ENCODE results near the gene CHAC1.
"Not testable (repeated sequence)": the region's sequence is repeated elsewhere in the genome, so short reads cannot be mapped to it uniquely, and the experiment has no call there.

Gene CHAC1

DNA sequence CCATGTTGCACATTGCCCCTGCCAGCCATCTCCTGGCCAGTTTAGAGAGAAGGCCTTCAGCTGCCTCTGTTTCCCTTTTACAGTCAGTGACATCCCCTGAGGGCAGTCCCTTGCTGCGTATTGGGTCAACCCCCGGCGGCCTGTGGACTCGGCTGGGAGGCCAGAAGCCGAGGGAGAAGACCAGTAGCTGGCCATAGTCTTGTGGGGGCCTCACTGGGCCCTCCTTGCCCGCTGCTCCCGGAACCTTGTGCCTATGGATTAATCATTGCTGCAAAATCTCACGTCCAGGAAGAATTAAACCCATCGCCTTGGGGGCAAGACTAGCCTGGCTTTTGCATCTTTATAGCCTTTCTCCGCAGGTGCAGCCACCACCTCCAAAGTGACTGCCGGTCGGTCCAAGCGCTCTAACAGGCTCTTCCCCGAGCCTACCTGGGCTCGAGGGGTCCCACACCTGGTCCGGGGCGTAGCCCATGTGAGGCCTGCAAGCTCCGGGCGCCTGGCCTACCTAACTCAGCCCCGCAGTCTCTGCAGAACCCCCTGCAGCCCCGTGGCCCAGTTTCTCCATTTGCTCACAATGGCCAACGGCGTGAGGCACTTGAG lies 870 bp upstream of the CHAC1 start:
- TF ChIP-seq, protein P1, sequence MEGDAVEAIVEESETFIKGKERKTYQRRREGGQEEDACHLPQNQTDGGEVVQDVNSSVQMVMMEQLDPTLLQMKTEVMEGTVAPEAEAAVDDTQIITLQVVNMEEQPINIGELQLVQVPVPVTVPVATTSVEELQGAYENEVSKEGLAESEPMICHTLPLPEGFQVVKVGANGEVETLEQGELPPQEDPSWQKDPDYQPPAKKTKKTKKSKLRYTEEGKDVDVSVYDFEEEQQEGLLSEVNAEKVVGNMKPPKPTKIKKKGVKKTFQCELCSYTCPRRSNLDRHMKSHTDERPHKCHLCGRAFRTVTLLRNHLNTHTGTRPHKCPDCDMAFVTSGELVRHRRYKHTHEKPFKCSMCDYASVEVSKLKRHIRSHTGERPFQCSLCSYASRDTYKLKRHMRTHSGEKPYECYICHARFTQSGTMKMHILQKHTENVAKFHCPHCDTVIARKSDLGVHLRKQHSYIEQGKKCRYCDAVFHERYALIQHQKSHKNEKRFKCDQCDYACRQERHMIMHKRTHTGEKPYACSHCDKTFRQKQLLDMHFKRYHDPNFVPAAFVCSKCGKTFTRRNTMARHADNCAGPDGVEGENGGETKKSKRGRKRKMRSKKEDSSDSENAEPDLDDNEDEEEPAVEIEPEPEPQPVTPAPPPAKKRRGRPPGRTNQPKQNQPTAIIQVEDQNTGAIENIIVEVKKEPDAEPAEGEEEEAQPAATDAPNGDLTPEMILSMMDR (IDR thresholded peaks at IDR 0.05; ENCODE audit: insufficient read depth, low read length, missing control alignments): no peak
- ChIA-PET CTCF (interaction anchor here (1.0 to 6.7 kb wide), 7 partner anchors 11 to 278 kb away, joined by 3 to 115 read pairs (median 4); partner anchors contain the start of genes CHP1, DLL4, EXD1 and VPS18), POLR2A (interaction anchor here (0.7 to 3.7 kb wide), 12 partner anchors 11 to 279 kb away, joined by 3 to 54 read pairs (median 6); partner anchors contain the start of genes CHP1, DLL4, EXD1 and VPS18)
- H3K4me3 ChIP-seq (ENCODE audit: low read depth, low read length): peak overlapping the region; percentile 96
- DNase-seq (ENCODE audit: low read depth, low spot score): no peak

DNA sequence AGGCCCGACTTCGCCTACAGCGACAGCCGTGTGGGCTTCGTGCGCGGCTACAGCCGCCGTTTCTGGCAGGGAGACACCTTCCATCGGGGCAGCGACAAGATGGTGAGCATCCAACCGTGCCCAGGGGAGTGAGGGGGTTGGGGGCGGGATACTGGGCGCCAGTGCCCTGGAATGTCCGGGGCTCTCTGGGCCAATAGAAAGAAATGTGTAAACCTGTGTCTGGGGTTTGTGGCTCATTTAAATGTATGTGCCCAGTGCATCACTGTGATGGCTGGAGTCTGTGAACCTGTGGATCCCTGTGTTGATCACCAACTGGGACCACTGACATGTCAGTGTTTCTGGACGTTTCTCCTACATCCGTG lies 423 bp downstream of the CHAC1 start:
- ChIA-PET CTCF (interaction anchor here (1.0 to 6.7 kb wide), 8 partner anchors 10 to 68 kb away, joined by 3 to 115 read pairs (median 4); partner anchors contain the start of gene VPS18), POLR2A (interaction anchor here (0.8 to 3.7 kb wide), 16 partner anchors 10 to 277 kb away, joined by 3 to 54 read pairs (median 6); partner anchors contain the start of genes CHP1, DLL4, EXD1 and VPS18)
- DNase-seq (ENCODE audit: low read depth, low spot score): no peak
- peak overlapping the region; percentile 96 for H3K4me3 ChIP-seq (ENCODE audit: low read depth, low read length)
- TF ChIP-seq, protein P1 (IDR thresholded peaks at IDR 0.05; ENCODE audit: insufficient read depth, low read length, missing control alignments): no peak

DNA sequence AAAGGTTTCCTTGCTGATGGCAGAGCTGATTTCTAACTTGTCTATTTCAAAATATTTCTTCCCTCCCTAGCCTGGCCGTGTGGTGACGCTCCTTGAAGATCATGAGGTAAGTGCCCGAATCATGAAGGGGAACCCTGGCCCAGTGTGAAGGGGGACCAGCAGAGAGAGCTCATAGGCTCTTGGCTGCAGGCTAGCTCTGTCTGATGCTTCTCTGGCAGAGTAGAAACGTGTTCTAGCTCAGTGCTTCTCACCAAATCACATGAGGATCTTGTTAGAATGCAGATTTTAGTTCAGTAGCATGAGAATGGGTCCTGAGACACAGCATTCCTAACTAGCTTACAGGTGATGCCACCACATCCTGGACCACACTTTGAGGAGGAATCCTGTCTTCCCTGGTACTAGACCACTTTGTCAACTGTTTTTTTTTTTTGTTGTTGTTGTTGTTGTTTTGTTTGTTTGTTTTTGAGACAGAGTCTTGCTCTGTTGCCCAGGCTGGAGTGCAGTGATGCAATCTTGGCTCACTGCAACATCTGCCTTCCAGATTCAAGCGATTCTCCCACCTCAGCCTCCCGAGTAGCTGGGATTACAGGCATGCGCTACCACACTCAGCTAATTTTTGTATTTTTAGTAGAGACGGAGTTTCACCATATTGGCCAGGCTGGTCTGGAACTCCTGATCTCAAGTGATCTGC lies 1.0 kb downstream of the CHAC1 start:
- not testable (repeated sequence) for DNase-seq (ENCODE audit: low read depth, low spot score)
- POLR2A ChIA-PET: interaction anchor here (0.7 to 3.7 kb wide), 6 partner anchors 9 to 88 kb away, joined by 3 to 54 read pairs (median 16); no protein-coding TSS in a partner anchor
- CTCF ChIA-PET: interaction anchor here (1.0 to 6.7 kb wide), 9 partner anchors 9 to 70 kb away, joined by 3 to 115 read pairs (median 4); no protein-coding TSS in a partner anchor
- H3K4me3 ChIP-seq (ENCODE audit: low read depth, low read length): peak overlapping the region; percentile 96

DNA sequence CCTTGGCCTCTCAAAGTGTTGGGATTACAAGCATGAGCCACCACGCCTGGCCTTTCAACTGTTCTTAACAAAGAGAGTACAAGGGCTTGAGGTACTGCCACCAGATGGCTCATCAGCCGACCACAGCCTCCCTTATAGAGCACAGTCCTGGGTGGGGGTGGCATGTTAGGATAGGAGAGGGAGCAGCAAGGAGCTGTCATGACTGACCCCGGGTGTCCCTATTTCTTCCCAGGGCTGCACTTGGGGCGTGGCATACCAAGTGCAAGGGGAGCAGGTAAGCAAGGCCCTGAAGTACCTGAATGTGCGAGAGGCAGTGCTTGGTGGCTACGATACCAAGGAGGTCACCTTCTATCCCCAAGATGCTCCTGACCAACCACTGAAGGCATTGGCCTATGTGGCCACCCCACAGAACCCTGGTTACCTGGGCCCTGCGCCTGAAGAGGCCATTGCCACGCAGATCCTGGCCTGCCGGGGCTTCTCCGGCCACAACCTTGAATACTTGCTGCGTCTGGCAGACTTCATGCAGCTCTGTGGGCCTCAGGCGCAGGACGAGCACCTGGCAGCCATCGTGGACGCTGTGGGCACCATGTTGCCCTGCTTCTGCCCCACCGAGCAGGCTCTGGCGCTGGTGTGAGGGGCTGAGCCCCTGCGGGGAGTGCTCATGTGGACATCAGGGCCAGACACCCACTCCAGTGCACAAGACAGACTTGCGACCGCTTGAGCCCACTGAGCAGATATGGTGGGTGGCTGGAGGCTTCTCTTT lies 2.1 kb downstream of the CHAC1 start:
- ChIA-PET CTCF (interaction anchor here (1.0 to 3.3 kb wide), 6 partner anchors 9 to 69 kb away, joined by 3 to 28 read pairs (median 4); no protein-coding TSS in a partner anchor), POLR2A (interaction anchor here (0.9 to 3.7 kb wide), 4 partner anchors 8 to 59 kb away, joined by 3 to 54 read pairs (median 40); no protein-coding TSS in a partner anchor)
- peak overlapping the region; percentile 96 for H3K4me3 ChIP-seq (ENCODE audit: low read depth, low read length)
- DNase-seq (ENCODE audit: low read depth, low spot score): no peak
- TF ChIP-seq, protein P1 (IDR thresholded peaks at IDR 0.05; ENCODE audit: insufficient read depth, low read length, missing control alignments): no peak

DNA sequence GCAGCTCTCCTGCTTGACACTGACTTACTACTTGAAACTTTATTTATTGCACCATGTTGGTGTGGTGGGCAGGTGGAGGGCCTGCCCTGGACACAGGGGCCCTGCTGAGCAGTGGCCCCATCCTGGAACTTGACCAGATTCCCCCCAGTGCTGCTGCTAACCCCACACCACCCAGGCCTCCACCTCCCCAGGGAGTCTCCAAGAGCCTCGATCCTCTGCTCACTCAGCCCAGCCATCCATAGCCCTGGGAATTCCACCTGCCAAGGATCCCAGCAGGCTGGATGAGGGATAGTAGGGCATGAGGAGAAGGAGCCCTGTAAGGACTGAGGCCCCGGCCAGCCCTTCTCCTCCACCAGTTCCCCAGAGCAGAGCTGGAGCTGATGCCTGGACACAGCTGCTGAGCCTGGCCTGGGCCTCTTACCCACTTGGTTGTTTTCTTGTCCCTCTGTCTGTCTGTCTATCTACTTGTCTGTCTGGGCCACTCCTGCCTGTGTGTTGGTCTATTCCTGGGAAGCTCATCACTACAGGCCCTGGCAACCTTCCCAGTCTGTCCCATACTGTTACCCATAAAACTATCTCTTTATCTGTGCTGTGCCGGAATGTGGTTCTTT lies 2.8 kb downstream of the CHAC1 start:
- TF ChIP-seq, protein P1 (IDR thresholded peaks at IDR 0.05; ENCODE audit: insufficient read depth, low read length, missing control alignments): no peak
- no peak for DNase-seq (ENCODE audit: low read depth, low spot score)
- H3K4me3 ChIP-seq (ENCODE audit: low read depth, low read length): peak overlapping the region; percentile 96
- ChIA-PET POLR2A (interaction anchor here (0.6 to 2.1 kb wide), 4 partner anchors 14 to 501 kb away, joined by 3 to 6 read pairs (median 4); no protein-coding TSS in a partner anchor), CTCF (interaction anchor here (1.0 to 3.5 kb wide), 5 partner anchors 9 to 66 kb away, joined by 3 to 28 read pairs (median 4); no protein-coding TSS in a partner anchor)

DNA sequence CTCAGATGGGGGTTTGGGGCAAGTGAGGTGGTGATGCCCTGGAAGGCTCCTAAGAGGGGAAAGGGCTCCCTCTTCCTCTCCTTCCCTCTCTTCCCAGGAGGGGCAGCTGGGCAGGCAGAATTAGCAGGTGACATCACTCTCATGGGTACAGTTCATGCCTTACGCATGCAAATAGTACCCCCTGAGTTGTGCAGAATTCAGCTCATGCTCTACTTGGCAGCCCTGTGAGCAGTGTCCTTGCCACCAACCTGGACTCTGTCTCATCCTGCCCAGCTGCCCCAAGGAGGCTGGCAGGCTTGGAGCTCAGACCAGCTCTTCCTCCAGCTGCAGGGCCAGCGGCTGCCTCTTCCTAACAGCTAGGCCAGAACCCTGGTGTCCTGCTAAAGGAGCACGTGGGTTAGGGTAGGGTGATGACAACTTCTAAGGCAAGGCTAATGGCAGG lies 3.3 kb downstream of the CHAC1 start:
- ChIA-PET CTCF (interaction anchor here (1.0 to 3.5 kb wide), 6 partner anchors 9 to 66 kb away, joined by 3 to 28 read pairs (median 4); no protein-coding TSS in a partner anchor), POLR2A (interaction anchor here (0.6 to 2.1 kb wide), 5 partner anchors 15 to 502 kb away, joined by 3 to 6 read pairs (median 4); no protein-coding TSS in a partner anchor)
- peak overlapping the region; percentile 96 for H3K4me3 ChIP-seq (ENCODE audit: low read depth, low read length)
- DNase-seq (ENCODE audit: low read depth, low spot score): no peak
- TF ChIP-seq, protein P1 (IDR thresholded peaks at IDR 0.05; ENCODE audit: insufficient read depth, low read length, missing control alignments): no peak
